Jurkat, Clone E6-1 (cell line): ENCODE measurements around the gene SMYD3.

Experiments used
- DNase-seq: peaks from one replicate; pipeline ENCODE4 v3.0.0-alpha.2; 2011; ENCODE audit warnings: low read depth, low spot score
- H3K4me3 ChIP-seq: 2 replicates; pipeline ENCODE4 v1.5.1; 2011; ENCODE audit warnings: mild to moderate bottlenecking, low read length, control low read depth, moderate library complexity

The SMYD3 gene

DNA sequence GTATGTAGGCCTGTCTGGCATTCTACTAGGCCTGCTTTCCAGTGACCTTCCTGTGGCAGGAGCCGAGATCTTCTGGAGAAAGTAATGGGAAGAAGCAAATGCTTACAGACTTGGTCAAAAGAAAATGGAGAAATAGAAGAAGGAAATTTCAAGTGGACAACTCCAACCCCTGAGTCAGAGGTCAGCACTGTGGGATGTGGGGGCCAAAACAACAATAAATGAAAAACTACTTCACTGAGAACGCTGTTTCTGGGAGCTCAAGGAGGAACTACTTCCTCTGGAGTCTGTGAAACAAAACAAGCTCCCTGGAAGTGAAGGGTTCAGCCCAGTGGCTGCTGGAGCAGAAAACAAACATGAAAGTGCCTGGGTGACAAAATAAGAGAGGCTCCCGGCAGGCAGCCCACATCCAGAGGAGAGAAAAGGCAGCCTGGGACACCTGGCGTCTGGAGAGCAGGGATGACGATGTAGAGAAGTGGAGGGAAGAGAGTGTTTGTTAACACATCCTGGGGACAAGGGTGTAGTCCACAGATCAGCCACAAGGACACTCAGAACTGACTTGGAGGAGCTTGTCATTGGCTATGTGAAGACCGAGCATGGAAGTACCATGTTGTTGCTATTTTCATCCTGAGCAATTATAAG is 355.2 kb downstream of the SMYD3 start:
- H3K4me3 ChIP-seq, result no peak overlapping the region
- DNase-seq, result no peak

DNA sequence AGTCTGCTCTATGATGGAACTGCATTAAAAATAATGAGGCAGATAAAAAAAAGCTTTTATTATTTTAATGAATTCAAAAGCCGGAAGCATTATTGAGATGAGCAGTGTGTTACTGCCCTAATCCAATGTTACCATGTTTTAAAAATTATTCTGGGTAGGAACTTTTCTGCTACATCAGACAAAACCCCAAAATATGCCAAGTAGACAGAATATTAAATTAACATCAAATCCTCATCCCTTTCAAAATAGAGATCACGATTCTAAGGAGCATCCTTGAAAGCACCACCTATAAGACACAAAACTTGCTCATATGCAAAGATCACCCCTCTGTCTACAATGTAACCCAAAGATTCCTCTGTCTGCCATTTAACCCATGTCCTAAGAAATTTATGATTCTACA is 357.5 kb downstream of the SMYD3 start:
- DNase-seq, result no peak
- H3K4me3 ChIP-seq, result no peak overlapping the region

DNA sequence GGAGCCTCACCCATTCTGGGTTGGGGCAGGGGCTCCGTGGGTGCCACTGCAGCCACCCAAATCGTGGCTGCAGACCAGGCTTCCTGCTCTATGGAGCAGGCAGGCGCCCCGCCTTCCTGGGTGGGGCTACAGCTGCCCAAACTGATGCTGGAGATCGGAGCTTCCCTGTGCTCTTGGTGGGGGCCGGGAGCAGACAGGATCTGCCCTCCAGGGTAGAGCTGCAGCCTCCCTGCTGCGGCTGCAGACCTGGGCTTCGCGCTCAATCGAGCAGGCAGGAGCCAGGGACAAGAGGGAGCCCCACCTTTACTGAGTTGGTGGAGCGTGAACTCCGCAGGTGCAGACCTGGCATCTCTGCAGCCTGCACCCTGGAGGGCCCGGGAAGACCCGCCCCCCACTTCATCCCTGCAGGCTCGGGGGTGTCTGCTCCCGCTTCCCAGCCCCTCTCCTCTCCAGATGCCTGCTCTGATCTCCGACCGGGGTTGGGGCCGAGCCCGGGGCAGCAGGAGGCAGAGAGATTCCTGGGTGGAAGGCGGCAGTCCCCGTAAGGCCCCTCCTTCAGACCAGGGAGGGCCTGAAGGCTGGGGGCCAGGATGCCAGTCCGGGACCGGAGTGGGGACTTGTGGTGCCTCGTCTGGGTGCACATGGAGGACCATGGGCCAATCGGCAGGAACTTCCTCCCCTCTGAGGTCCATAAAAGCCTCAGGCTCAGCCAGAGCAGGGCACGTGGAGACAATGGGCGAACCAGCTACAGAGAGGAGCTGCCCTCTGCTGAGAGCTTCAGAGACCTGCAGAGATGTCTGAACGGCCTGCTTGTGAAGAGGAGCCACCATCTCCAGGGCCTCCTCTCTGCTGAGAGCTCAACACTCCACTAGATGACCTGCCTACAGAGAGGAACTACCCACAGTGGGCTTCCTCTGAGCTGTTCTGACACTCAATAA is 359.3 kb downstream of the SMYD3 start:
- no peak overlapping the region for H3K4me3 ChIP-seq
- no peak for DNase-seq

DNA sequence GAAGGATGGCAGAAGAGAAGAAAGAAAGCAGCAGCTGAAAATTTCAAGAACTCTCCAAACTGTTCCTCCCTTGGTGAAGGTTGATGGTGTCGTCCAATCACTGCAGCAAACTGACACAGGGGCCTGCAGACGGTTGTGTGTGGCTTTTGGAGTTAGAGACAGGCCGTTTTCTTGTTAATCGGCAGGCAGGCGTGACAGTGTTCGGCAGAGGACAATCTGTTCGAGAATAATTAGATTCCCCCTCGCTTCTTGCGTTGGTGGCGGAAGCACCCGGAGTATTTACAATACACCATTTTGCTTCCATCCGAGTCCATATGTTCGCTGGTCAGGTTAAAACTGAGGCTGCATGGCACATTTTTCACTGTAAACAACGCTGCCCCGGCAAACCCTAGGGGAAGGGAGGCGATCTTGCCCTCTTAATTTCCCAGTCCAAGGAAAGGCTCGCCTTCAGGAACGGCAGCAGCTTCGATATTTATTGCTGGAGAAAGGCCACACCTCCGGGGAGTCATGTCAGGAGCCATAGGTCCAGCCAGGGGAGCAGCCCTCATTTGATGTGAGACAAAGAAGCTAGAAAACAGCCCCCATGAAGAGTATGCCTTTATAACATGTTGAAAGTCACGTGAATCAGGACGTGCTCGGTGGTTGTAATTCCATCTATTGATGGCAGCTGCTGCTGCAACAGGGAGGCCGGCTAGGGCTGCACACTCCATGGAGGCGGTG is 360.1 kb downstream of the SMYD3 start:
- no peak overlapping the region for H3K4me3 ChIP-seq
- DNase-seq, result no peak

DNA sequence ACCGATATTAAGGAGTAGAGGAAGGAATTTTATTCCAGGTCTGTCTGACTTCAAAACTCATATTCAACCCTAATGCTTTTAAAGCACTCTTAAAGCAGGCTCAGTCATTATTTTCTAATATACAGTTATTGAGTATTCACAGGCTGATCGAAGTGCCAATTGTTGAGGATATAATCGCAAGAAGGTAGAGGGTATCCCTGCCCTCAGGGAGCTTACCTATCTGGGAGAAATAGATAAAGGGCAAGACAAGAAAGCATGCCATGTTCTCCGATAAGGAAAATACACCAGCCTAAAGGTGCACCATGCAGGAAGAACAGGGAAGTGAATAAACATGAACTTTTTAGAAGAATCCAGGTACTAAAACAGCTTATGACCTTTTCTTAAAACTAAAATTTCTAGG is 361.2 kb downstream of the SMYD3 start:
- DNase-seq, result no peak

DNA sequence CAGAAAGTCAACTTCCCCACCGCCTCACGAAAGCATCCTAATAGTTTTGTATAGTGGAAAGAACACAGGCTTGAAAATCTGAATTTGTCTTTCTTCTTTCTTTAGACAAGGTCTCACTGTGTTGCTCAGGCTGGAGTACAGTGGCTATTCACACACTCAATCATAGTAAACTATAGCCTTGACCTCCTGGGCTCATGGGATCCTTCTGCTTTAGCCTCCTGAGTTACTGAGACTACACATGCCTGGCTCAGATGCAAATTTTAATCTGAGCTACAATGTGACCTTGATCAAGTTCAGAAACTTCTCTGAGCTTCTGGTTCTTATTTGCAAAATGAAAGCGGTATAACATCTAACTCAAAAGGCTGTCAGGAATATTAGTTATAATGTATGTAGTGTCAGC is 362.1 kb downstream of the SMYD3 start:
- no peak for DNase-seq
- no peak overlapping the region for H3K4me3 ChIP-seq

More for the DNA sequence above, 361.2 kb downstream of the SMYD3 start:
- H3K4me3 ChIP-seq, result no peak overlapping the region

DNA sequence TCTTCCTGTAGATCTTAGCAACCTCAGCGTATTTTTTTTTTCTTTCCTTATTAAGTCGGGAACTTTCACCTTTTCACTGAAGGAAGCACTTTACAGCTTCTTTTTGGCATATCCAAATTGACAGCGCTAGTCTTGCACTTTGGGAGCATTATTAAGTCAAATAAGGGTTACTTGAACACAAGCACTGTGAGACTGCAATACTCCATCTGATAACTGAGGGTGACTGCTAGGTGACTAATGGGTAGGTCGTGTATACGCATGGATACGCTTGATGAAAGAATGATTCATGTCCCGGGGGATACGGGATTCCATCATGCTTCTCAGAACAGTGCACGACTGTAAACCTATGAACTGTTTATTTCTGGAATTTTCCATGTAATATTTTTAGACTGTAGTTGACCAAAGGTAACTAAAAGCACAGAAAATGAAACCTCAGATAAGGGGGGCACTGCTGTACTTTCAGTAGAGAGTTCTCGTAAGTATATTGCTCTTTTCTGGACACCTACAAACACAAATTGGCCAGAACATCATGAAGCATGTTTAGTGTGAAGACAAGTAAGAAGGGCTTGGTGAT is 364.7 kb downstream of the SMYD3 start:
- no peak for DNase-seq
- H3K4me3 ChIP-seq, result no peak overlapping the region

DNA sequence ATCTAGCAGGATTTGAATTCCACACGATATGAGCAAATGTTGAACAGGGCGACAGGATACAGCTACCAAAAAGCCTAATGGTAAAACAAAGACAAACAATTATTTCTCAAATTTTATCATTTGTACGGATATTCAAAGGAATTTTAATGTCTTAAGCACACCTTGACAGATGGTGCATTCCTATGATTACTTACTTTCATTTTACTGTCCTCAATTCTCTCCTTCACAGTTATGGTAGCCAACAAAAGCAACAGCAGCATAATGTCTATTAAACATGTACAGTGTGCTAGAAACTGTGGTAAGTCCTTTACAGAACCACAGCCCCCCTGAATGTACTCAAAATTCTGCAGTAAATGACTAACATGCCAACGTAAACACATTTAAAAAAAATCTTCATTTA is 365.8 kb downstream of the SMYD3 start:
- H3K4me3 ChIP-seq, result no peak overlapping the region
- no peak for DNase-seq

DNA sequence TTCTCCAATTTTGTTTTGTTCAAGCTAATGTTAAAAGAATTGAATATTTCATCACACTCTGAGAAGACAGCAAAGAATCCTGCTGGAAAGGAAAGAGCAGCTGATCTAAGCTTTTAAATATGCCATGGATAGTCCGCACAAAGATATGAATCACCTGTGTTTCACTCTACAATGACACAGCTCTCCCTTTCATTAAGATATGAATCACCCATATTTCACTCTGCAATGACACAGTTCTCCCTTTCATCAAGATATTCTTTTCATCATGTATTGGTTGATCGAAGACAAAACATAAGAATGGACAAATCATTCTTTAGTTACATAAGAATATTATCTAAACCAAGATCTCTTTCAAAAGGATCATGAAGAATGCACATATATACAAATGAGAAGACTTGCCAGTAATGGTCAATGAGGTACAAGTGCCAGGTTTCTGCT is 367.3 kb downstream of the SMYD3 start:
- no peak overlapping the region for H3K4me3 ChIP-seq
- no peak for DNase-seq

DNA sequence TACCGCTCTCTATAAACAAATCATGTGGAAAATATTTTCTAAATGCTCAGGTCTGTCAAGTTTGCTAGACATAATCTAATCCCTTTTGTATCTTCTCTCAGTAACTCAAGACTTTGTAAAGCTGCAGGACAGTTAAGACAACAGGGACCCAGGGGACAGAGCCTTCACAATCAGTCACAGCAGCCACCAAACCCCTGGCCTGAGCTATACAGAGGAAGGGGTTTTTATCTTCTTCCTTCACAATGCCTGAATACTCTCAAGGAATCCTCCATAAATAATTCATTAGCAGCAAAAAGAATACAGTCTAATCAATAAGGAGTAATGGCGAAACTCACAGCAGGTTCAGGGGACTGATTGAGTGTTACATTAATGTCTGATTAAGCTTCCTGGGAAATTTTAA is 368.3 kb downstream of the SMYD3 start:
- DNase-seq, result no peak
- no peak overlapping the region for H3K4me3 ChIP-seq

DNA sequence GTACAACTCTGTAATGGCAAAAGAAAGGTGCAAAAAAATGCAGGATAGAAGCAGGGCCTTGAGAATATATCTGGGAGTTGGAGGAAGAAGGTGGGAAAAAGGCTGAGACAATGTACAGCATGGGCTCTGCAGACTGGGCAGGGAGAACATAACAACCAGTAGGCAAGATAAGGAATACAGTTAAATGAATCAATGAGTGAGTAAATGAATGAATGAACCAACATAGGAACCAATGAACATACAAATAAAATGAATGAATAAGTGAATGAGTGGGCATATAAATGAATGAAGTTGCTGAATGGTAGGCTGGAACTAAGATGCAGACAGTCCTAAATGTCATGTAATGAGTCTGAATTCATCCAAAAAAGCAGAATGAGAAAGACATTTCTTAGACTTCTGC is 370.6 kb downstream of the SMYD3 start:
- H3K4me3 ChIP-seq, result no peak overlapping the region
- DNase-seq, result no peak

DNA sequence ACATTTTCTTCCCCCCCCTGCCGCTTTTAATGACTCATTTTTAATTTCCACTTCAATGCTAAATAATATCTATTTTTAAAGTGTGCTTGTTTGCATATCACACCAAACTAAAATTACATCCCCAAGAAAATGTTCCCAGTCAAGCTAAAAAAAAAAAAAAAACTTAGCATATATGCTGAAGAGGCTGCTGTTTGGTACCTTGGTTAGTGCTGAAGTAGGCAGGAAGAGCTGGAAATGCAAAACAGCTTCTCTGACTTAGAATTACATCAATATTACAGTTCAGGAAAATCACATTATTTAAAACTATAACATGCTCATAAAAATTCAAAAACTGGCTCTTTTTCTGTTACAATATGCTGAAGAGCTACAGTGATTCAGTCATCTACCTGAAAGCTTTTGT is 372.3 kb downstream of the SMYD3 start:
- no peak overlapping the region for H3K4me3 ChIP-seq
- no peak for DNase-seq

DNA sequence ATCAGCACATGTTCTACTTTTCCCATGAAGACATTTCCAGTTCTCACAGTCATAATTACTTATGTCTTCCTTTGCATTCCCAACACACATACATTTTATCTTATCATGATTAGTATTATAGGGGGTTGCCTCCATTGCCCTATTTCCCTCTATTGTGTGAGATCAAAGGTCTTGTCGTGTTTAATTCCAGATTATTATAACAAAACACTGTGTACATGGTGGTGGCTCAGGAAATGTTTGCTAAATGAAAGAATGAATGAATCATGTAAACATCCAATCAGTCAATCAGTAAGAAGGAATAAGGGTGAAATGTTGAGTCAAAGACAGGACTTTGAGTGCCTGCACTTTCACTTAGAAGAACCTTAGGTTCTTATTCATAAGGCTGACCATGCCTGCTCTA is 376.0 kb downstream of the SMYD3 start:
- H3K4me3 ChIP-seq, result no peak overlapping the region
- DNase-seq, result no peak

DNA sequence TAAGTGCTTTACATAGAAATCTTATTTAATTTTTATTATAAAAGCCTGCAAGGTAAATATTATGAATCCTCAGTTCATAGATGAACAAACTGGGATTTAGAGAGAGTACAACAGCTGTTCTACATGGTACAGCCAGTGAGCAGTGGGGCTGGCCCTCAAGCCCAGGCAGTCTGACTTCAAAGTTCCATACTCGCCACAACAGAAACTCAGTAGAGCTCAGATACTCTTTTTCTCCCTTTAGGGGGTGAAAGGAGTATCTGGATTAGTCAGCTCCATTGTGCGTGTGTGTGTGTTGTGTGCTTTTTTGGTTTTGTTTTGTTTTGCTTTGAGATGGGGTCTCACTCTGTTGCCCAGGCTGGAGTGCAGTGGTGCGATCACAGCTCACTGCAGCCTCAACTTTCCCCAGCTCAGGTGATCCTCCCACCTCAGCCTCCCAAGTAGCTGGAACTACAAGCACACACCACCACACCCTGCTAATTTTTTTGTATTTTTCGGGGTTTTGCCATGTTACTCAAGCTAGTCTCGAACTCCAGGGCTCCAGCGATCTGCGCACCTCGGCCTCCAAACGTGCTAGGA is 378.5 kb downstream of the SMYD3 start:
- DNase-seq, result no peak
- H3K4me3 ChIP-seq, result no peak overlapping the region

DNA sequence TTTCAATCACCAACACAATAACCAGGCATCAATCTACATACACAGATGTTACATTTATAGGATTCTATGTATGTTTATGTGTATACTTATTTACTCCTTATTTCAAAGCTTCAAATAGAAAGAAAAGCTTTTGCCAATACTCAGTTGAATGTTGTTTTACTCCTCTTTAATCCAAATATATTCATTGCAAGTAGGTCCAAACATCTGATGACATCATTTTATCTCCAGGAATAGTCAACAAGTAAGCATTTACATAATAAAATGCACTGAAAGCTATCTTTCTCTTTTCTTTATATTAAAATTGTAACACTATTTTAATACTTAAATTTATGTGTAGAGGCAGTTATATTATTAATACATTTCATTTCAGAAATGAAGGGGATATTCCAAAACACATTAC is 380.5 kb downstream of the SMYD3 start:
- no peak for DNase-seq
- no peak overlapping the region for H3K4me3 ChIP-seq

DNA sequence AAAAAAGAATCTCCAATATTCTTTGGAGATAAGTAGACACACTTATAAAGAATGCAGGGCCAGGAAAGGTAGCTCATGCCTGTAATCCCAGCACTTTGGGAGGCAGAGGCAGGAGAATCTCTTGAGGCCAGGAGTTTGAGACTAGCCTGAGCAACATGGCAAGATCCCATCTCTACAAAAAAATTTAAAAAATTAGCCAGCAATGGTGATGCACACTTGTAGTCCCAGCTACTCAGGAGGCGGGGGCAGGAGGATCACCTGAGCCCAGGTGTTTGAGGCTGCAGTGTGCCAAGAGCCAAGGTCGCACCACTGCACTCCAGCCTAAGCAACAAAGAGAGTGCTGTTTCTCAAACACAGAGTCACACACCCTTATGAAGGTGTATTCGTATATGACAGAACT is 385.0 kb downstream of the SMYD3 start:
- DNase-seq, result no peak
- no peak overlapping the region for H3K4me3 ChIP-seq

DNA sequence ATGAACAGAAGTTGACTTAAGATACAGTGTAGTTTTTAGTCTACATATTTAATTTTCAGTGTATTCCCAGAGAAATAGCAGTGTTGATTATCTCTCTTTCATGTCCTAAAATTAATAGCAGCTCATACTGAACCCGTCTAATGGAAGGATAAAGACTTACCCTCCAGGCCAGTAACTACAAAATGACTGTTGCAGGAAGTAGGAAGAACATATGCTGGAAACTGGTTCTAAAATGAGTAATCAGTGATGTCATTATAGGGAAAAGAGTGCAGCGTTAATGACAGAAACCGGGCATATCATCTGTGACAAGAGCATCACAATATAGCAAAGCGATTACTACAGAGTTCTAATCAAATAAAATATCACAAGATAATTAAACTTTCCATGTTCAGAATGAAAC is 385.5 kb downstream of the SMYD3 start:
- DNase-seq, result no peak
- H3K4me3 ChIP-seq, result no peak overlapping the region

DNA sequence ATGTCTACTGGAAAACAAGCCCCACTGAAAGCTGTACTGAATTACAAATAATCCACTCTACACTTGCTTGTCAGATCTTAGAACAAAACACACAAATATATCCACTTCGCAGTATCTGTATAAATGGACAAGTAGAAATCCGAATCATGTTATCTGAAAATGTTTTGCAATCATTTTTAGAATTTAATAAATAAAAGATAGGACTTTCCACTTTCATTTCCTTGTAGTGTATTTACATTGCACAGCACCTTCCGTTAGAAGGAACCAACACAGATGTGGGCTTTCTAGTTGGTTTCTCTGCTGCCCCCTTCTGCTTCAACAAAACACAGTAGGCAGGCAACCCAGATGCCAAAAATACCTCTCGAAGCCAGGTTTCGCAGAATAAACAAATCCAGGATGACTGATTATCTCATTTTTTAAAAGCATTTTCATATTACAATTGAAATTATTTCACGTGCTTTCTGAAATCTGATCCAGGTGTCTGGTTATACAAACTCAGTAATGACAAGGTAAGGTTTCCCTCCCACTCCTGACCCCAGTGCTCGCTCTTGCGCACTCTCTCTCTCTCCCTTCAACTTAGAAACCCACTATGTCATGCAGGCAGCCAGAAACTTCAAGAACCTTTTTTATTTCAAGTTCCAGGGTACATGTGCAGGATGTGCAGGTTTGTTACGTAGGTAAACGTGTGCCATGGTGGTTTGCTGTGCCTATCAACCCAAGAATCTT is 389.9 kb downstream of the SMYD3 start:
- peak; percentile 36 for DNase-seq
- H3K4me3 ChIP-seq, result no peak overlapping the region

DNA sequence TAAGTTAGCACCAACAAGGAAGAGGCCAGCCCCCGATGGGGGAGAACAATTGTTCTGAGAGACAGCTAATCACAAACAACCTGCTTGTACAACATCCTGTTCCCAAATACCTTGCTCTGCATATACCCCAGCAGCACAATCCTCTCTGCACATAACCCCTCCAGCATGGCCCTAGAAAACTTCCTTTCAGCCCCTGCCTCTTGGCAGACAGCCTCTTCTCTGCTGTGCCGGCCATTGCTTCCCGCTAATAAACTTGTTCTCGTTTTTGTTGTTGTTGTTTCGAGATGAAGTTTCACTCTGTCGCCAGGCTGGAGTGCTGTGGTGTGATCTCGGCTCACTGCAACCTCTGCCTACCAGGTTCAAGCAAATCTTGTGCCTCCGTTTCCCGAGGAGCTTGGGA is 392.7 kb downstream of the SMYD3 start:
- H3K4me3 ChIP-seq, result no peak overlapping the region
- no peak for DNase-seq
